Activated B cell treated with CpG ODN at 0.5 μM for 24 hours (primary cell): ENCODE results near the gene KCNE4. TPM values are rescaled to one million over a fixed set of nuclear protein-coding genes. Genes with fewer than 3 reads are reported as not detected.

Experiments
- ATAC-seq: fragments of 200-7000 bp; cut with Tn5 transposase; one replicate; pipeline ENCODE4 v1.10.0; 2021; ENCODE audit warnings: low read depth, mild to moderate bottlenecking, moderate library complexity
- CTCF ChIA-PET: fragments of 350-600 bp; sonication (Branson Sonifier 250); formaldehyde crosslinking; loops from one replicate; lab custom pipeline; 2021; ENCODE audit warnings: antibody characterized with exemption; lab: Charles Lee
- POLR2A ChIA-PET: fragments of 350-600 bp; sonication (Branson Sonifier 250); formaldehyde crosslinking; loops from one replicate; lab custom pipeline; 2021; ENCODE audit warnings: antibody characterized with exemption; lab: Charles Lee
- DNase-seq: peaks from one replicate; pipeline ENCODE4 v3.0.0; 2022
- H3K27ac Mint-ChIP-seq: one replicate; pipeline ENCODE4 v1.8.0; 2020; ENCODE audit warnings: mixed read lengths
- H3K27me3 Mint-ChIP-seq: one replicate; pipeline ENCODE4 v1.8.0; 2021; ENCODE audit warnings: mixed read lengths
- H3K36me3 Mint-ChIP-seq: one replicate; pipeline ENCODE4 v1.8.0; 2021; ENCODE audit warnings: low read depth, mixed read lengths
- H3K4me1 Mint-ChIP-seq: one replicate; pipeline ENCODE4 v1.8.0; 2021; ENCODE audit warnings: mixed read lengths
- H3K4me3 Mint-ChIP-seq: one replicate; pipeline ENCODE4 v1.8.0; 2020; ENCODE audit warnings: mild to moderate bottlenecking, mixed read lengths
- H3K9me3 Mint-ChIP-seq: one replicate; pipeline ENCODE4 v1.8.0; 2020; ENCODE audit warnings: mixed read lengths
- CTCF ChIP-seq: fragments of 200-600 bp; IDR thresholded peaks from one replicate; pipeline ENCODE4 v1.8.0; 2022; ENCODE audit warnings: antibody characterized with exemption, mild to moderate bottlenecking
- intact Hi-C: fragments of 100-400 bp; cut with micrococcal nuclease; formaldehyde crosslinking; loops from one replicate; pipeline ENCODE4 v1.15.1; 2024
- total RNA-seq: library from RNA; stranded (reverse); gene quantifications from 2 replicates; pipeline ENCODE4 v1.2.3, GENCODE V29; 2022

Gene KCNE4
- total RNA-seq, 1 donor from 2014 or later = not detected

- H3K36me3 Mint-ChIP-seq = no peaks in the 10 kb centered on the region
- H3K27me3 Mint-ChIP-seq = peaks cover 15% of the 10 kb centered on the region
- H3K27ac Mint-ChIP-seq = no peak overlapping the region
- H3K4me1 Mint-ChIP-seq = no peaks in the 10 kb centered on the region
- no peak for TF ChIP-seq CTCF
- H3K9me3 Mint-ChIP-seq = no peaks in the 10 kb centered on the region
- ChIA-PET POLR2A (no interaction called here), CTCF (no interaction called here)
- intact Hi-C loops = no loop called here
- ATAC-seq = no peak
- DNase-seq = no peak
- H3K4me3 Mint-ChIP-seq = no peak overlapping the region
These were observed 43.0 kb upstream of the KCNE4 start for GRCh38 chr2:223008956-223009355.

- ChIA-PET POLR2A (no interaction called here), CTCF (no interaction called here)
- Mint-ChIP-seq H3K36me3 (no peaks in the 10 kb centered on the region), H3K27me3 (peaks cover 14% of the 10 kb centered on the region), H3K4me1 (no peaks in the 10 kb centered on the region), H3K4me3 (no peak overlapping the region), H3K9me3 (no peaks in the 10 kb centered on the region), H3K27ac (no peak overlapping the region)
- ATAC-seq = no peak
- TF ChIP-seq CTCF = no peak
- DNase-seq = no peak
- intact Hi-C loops = no loop called here
These were observed 41.3 kb upstream of the KCNE4 start for GRCh38 chr2:223010641-223011040.

- Mint-ChIP-seq H3K27me3 (peaks cover 10% of the 10 kb centered on the region), H3K36me3 (no peaks in the 10 kb centered on the region), H3K4me1 (no peaks in the 10 kb centered on the region), H3K9me3 (peaks cover 2% of the 10 kb centered on the region), H3K4me3 (no peak overlapping the region), H3K27ac (no peak overlapping the region)
- no peak for TF ChIP-seq CTCF
- ATAC-seq (no peak), DNase-seq (no peak)
- ChIA-PET POLR2A (no interaction called here), CTCF (no interaction called here)
- intact Hi-C loops = no loop called here
These were observed 39.7 kb upstream of the KCNE4 start for GRCh38 chr2:223012291-223012690.

- no peaks in the 10 kb centered on the region for H3K27me3 Mint-ChIP-seq
- H3K4me3 Mint-ChIP-seq = no peak overlapping the region
- ATAC-seq (no peak), DNase-seq (no peak)
- POLR2A ChIA-PET = no interaction called here
- intact Hi-C loops = no loop called here
- no peak for TF ChIP-seq CTCF
- CTCF ChIA-PET = no interaction called here
- H3K27ac Mint-ChIP-seq = no peak overlapping the region
- H3K9me3 Mint-ChIP-seq = peaks cover 11% of the 10 kb centered on the region
- H3K4me1 Mint-ChIP-seq = no peaks in the 10 kb centered on the region
- no peaks in the 10 kb centered on the region for H3K36me3 Mint-ChIP-seq
These were observed 32.5 kb upstream of the KCNE4 start for GRCh38 chr2:223019390-223019930.

GRCh38 chr2:223019987-223020717 is 31.8 kb upstream of the KCNE4 start:
- peaks cover 11% of the 10 kb centered on the region for H3K9me3 Mint-ChIP-seq
- no peak overlapping the region for H3K27ac Mint-ChIP-seq
- no peaks in the 10 kb centered on the region for H3K36me3 Mint-ChIP-seq
- DNase-seq (no peak), ATAC-seq (no peak)
- CTCF ChIA-PET = no interaction called here
- no peak overlapping the region for H3K4me3 Mint-ChIP-seq
- no peaks in the 10 kb centered on the region for H3K27me3 Mint-ChIP-seq
- TF ChIP-seq CTCF = no peak
- POLR2A ChIA-PET = no interaction called here
- H3K4me1 Mint-ChIP-seq = no peaks in the 10 kb centered on the region
- intact Hi-C loops = no loop called here
